Endothelial cell of umbilical vein (primary cell): Measurements from ENCODE around the gene KDM4B. TPM values are rescaled to one million over a fixed set of nuclear protein-coding genes. Genes with fewer than 3 reads are reported as not detected.

ENCODE experiments used
- BruUV-seq: library from RNA; stranded (reverse); fragments of 400-500 nt; replicated peaks from 2 replicates; lab custom pipeline; 2021; lab: Mats Ljungman, UMichigan
- CTCF ChIA-PET: fragments of 300-600, 350-600 bp; sonication (Branson Sonifier 250); formaldehyde crosslinking; loops from one replicate; lab custom pipeline; 2021; ENCODE audit warnings: antibody characterized with exemption, inconsistent platforms; lab: Charles Lee
- POLR2A ChIA-PET: fragments of 300-600, 350-600 bp; sonication (Branson Sonifier 250); formaldehyde crosslinking; loops from one replicate; lab custom pipeline; 2021; ENCODE audit warnings: antibody characterized with exemption, inconsistent platforms; lab: Charles Lee
- DNase-seq: peaks from one replicate; pipeline ENCODE4 v3.0.0-alpha.2; 2011; ENCODE audit warnings: low read depth, low spot score
- FAIRE-seq: peaks from 2 replicates; lab custom pipeline; 2011; peaks lifted over from hg19 to GRCh38; lab: Jason Lieb, UNC
- H2AFZ ChIP-seq: 2 replicates; pipeline ENCODE4 v1.6.0; 2012; ENCODE audit warnings: low read depth, low read length, control low read depth, inconsistent platforms
- H3K27ac ChIP-seq: 2 replicates; pipeline ENCODE4 v1.5.1; 2011; ENCODE audit warnings: low read depth, mild to moderate bottlenecking, control low read depth, low read length, moderate library complexity; ENCODE audit not compliant: insufficient read depth
- H3K27me3 ChIP-seq, 2 experiments: 2 replicates each; pipeline versions ENCODE4 v1.6.0 to v1.6.1; 2011; ENCODE audit warnings: low read length in 2 of 2, mixed read lengths in 1 of 2; ENCODE audit not compliant: control insufficient read depth in 2 of 2, insufficient read depth in 2 of 2
- H3K36me3 ChIP-seq, 2 experiments: 2 replicates in 1 of 2; 3 replicates in 1 of 2; pipeline ENCODE4 v1.5.1; 2011; ENCODE audit warnings: low read length in 2 of 2, mild to moderate bottlenecking in 1 of 2, moderate library complexity in 1 of 2; ENCODE audit not compliant: control insufficient read depth in 2 of 2, insufficient read depth in 2 of 2; ENCODE audit errors: extremely low read depth in 1 of 2
- H3K4me1 ChIP-seq: 3 replicates; pipeline ENCODE4 v1.5.1; 2011; ENCODE audit warnings: mild to moderate bottlenecking, low read length; ENCODE audit not compliant: control insufficient read depth, insufficient read depth; ENCODE audit errors: extremely low read depth
- H3K4me2 ChIP-seq: 2 replicates; pipeline ENCODE4 v1.6.1; 2011; ENCODE audit warnings: low read length, control low read depth, mixed read lengths; ENCODE audit not compliant: insufficient read depth
- H3K4me3 ChIP-seq, 3 experiments: fragments of 200-600 bp in 1 of 3; sonication (generic), shearing (Covaris generic) in 1 of 3; replicated peaks in 1 of 3; 2 replicates each; pipeline ENCODE4 v1.5.1; 2011 to 2016; ENCODE audit warnings: control low read depth in 3 of 3, low read length in 3 of 3, mild to moderate bottlenecking in 2 of 3, inconsistent platforms in 1 of 3, low read depth in 1 of 3, moderate library complexity in 1 of 3; ENCODE audit not compliant: insufficient read depth in 1 of 3
- H3K79me2 ChIP-seq: 2 replicates; pipeline ENCODE4 v1.6.0; 2012; ENCODE audit warnings: low read length, inconsistent platforms; ENCODE audit not compliant: control insufficient read depth, insufficient read depth
- H3K9ac ChIP-seq: replicated peaks from 2 replicates; pipeline ENCODE3; 2011; ENCODE audit warnings: low read length, control low read depth; ENCODE audit not compliant: insufficient read depth; ENCODE audit errors: extremely low read depth
- H3K9me1 ChIP-seq: replicated peaks from 3 replicates; pipeline ENCODE4 v1.6.0; 2011; ENCODE audit warnings: mild to moderate bottlenecking, low read length; ENCODE audit not compliant: control insufficient read depth, insufficient read depth; ENCODE audit errors: extremely low read depth
- H3K9me3 ChIP-seq: replicated peaks from 2 replicates; pipeline ENCODE4 v1.5.1; 2012; ENCODE audit warnings: low read length, inconsistent platforms; ENCODE audit not compliant: control insufficient read depth, insufficient read depth
- H4K20me1 ChIP-seq: replicated peaks from 2 replicates; pipeline ENCODE3; 2011; ENCODE audit warnings: mild to moderate bottlenecking, low read length; ENCODE audit not compliant: control insufficient read depth, insufficient read depth; ENCODE audit errors: extremely low read depth
- EZH2 ChIP-seq: IDR thresholded peaks from 2 replicates; pipeline ENCODE4 v1.6.1; 2012; ENCODE audit warnings: borderline replicate concordance, low read depth, mild to moderate bottlenecking, moderate library complexity, low read length, inconsistent platforms; ENCODE audit not compliant: severe bottlenecking
- FOS ChIP-seq: IDR thresholded peaks from 2 replicates; pipeline ENCODE4 v1.6.1; 2011; ENCODE audit warnings: mild to moderate bottlenecking, low read length, moderate library complexity, borderline replicate concordance; ENCODE audit not compliant: insufficient read depth
- GATA2 ChIP-seq: IDR thresholded peaks from 2 replicates; pipeline ENCODE4 v1.7.0; 2011; ENCODE audit warnings: low read depth, mild to moderate bottlenecking, moderate library complexity, mixed read lengths, low read length; ENCODE audit not compliant: insufficient read length, insufficient read depth
- JUN ChIP-seq: IDR thresholded peaks from 2 replicates; pipeline ENCODE4 v1.6.1; 2011; ENCODE audit warnings: borderline replicate concordance, low read depth; ENCODE audit not compliant: insufficient read length, insufficient read depth
- MYC ChIP-seq: IDR thresholded peaks from one replicate; pipeline ENCODE4 v1.6.1; 2011; ENCODE audit warnings: mild to moderate bottlenecking, low read depth, low read length
- POLR2A ChIP-seq: IDR thresholded peaks from 2 replicates; pipeline ENCODE4 v1.6.1; 2012; ENCODE audit warnings: low read depth, mild to moderate bottlenecking, control low read depth, low read length
- POLR2AphosphoS5 ChIP-seq: IDR thresholded peaks from 2 replicates; pipeline ENCODE4 v1.6.1; 2012; ENCODE audit warnings: low read depth, mild to moderate bottlenecking, control low read depth, low read length, moderate library complexity; ENCODE audit not compliant: insufficient read depth
- dilution Hi-C: fragments of 300-500 bp; cut with MboI; formaldehyde crosslinking; loops from one replicate; pipeline ENCODE4 v1.15.0; 2019; ENCODE audit warnings: low sequenced_read_pairs; ENCODE audit not compliant: extremely low pct_ligation_motif_present
- intact Hi-C: fragments of 100-400 bp; cut with micrococcal nuclease; formaldehyde crosslinking; loops from one replicate; pipeline ENCODE4 v1.10.0; 2022
- polyA plus RNA-seq, 4 experiments: library from polyadenylated mRNA; depleted of rRNA in 3 of 4; stranded (reverse) in 3 of 4; unstranded in 1 of 4; fragments of >200 nt; gene quantifications; 2 replicates each; pipeline versions ENCODE4 v1.2.1 to v1.2.3, GENCODE V29; 2011 to 2012; ENCODE audit warnings: missing spikeins in 1 of 4
- total RNA-seq: library from RNA; stranded (reverse); gene quantifications from 2 replicates; pipeline ENCODE4 v1.2.3, GENCODE V29; 2021
- TF ChIP-seq, protein P1 (sequence below): IDR thresholded peaks from 2 replicates; pipeline ENCODE4 v1.6.1; 2011; ENCODE audit not compliant: insufficient read depth, insufficient read length
- TF ChIP-seq, protein P2 (sequence below), 2 donors: IDR thresholded peaks; 1 replicate in 1 of 2; 2 replicates in 1 of 2; pipeline ENCODE4 v1.5.1; 2011; ENCODE audit warnings: low read length in 2 of 2, mild to moderate bottlenecking in 2 of 2, moderate library complexity in 2 of 2, control low read depth in 1 of 2, inconsistent platforms in 1 of 2, low read depth in 1 of 2; ENCODE audit not compliant: insufficient read depth in 1 of 2; ENCODE audit errors: extremely low read depth in 1 of 2

The KDM4B gene
- total and polyA plus RNA-seq, 2 donors (not counting 3 experiments of a cell fraction or from before 2014, with no cell fraction given): 12.4 to 37.2 TPM

DNA sequence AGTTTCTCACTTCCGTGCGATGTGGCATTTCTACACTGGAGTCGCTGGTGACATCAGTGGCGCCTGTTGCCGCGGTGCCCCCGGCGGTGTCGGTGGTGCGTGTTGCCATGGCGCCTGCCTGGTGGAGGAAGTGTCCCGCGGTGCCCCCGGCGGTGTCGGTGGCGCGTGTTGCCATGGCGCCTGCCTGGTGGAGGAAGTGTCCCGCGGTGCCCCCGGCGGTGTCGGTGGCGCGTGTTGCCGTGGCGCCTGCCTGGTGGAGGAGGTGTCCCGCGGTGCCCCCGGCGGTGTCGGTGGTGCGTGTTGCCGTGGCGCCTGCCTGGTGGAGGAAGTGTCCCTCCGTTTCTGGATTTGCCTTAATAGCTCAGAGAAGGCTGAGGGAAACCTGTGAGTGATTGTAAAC is 127.6 kb downstream of the KDM4B start:
- FAIRE-seq (no peak), DNase-seq (no peak)
- BruUV-seq: no TSS peak
- intact Hi-C loops: no loop called here
- Histone ChIP-seq H3K4me1 (no peaks in the 10 kb centered on the region), H3K27ac (no peak overlapping the region), H3K36me3 (peaks cover 0 to 4% of the 10 kb centered on the region in 2 experiments), H3K27me3 (no peaks in the 10 kb centered on the region), H3K79me2 (no peaks in the 10 kb centered on the region), H2AFZ (no peak overlapping the region), H4K20me1 (no peaks in the 10 kb centered on the region), H3K9me3 (peaks cover 2% of the 10 kb centered on the region), H3K9me1 (no peaks in the 10 kb centered on the region), H3K4me2 (no peak overlapping the region), H3K4me3 (no peak overlapping the region), H3K9ac (no peak overlapping the region)
- CTCF ChIA-PET: no interaction called here
- dilution Hi-C loops: no loop called here
- POLR2A ChIA-PET: no interaction called here
- TF ChIP-seq FOS: no peak
- no peak for TF ChIP-seq GATA2
- TF ChIP-seq, protein P1, sequence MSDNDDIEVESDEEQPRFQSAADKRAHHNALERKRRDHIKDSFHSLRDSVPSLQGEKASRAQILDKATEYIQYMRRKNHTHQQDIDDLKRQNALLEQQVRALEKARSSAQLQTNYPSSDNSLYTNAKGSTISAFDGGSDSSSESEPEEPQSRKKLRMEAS: no peak
- TF ChIP-seq MYC: no peak
- TF ChIP-seq POLR2A: no peak
- TF ChIP-seq, protein P2, sequence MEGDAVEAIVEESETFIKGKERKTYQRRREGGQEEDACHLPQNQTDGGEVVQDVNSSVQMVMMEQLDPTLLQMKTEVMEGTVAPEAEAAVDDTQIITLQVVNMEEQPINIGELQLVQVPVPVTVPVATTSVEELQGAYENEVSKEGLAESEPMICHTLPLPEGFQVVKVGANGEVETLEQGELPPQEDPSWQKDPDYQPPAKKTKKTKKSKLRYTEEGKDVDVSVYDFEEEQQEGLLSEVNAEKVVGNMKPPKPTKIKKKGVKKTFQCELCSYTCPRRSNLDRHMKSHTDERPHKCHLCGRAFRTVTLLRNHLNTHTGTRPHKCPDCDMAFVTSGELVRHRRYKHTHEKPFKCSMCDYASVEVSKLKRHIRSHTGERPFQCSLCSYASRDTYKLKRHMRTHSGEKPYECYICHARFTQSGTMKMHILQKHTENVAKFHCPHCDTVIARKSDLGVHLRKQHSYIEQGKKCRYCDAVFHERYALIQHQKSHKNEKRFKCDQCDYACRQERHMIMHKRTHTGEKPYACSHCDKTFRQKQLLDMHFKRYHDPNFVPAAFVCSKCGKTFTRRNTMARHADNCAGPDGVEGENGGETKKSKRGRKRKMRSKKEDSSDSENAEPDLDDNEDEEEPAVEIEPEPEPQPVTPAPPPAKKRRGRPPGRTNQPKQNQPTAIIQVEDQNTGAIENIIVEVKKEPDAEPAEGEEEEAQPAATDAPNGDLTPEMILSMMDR (IDR thresholded peaks at IDR 0.05; ENCODE audit: extremely low read depth in 1 of 2, insufficient read depth in 1 of 2, low read depth in 1 of 2, low read length in 2 of 2): no peak
- no peak for TF ChIP-seq POLR2AphosphoS5
- TF ChIP-seq EZH2: no peak
- TF ChIP-seq JUN: no peak
